KMS-11 (cell line): Measurements from ENCODE around the gene NPAS2.

Experiments
- H2AFZ ChIP-seq: fragments of 200-600 bp; sonication (generic); 2 replicates; pipeline ENCODE4 v1.6.1; 2016; ENCODE audit warnings: antibody characterized with exemption, mixed run types, low read depth
- H3K27ac ChIP-seq: fragments of 200-600 bp; sonication (generic); 2 replicates; pipeline ENCODE4 v1.6.1; 2016; ENCODE audit warnings: mild to moderate bottlenecking, mixed run types
- H3K27me3 ChIP-seq: fragments of 200-600 bp; sonication (generic); 2 replicates; pipeline ENCODE4 v1.6.1; 2017; ENCODE audit warnings: mild to moderate bottlenecking, low read depth, mixed run types, moderate library complexity; ENCODE audit not compliant: insufficient read depth
- H3K36me3 ChIP-seq: fragments of 200-600 bp; sonication (generic); 2 replicates; pipeline ENCODE4 v1.6.1; 2017; ENCODE audit warnings: mild to moderate bottlenecking, mixed run types; ENCODE audit not compliant: insufficient read depth
- H3K4me1 ChIP-seq: fragments of 200-600 bp; sonication (generic); 2 replicates; pipeline ENCODE4 v1.6.1; 2016; ENCODE audit warnings: mild to moderate bottlenecking, low read depth, mixed run types; ENCODE audit not compliant: poor library complexity, severe bottlenecking
- H3K4me2 ChIP-seq: fragments of 200-600 bp; sonication (generic); 2 replicates; pipeline ENCODE4 v1.7.0; 2016; ENCODE audit warnings: mild to moderate bottlenecking, mixed run types
- H3K4me3 ChIP-seq: fragments of 200-600 bp; sonication (generic); IDR thresholded peaks from 2 replicates; pipeline ENCODE4 v1.6.1; 2017; ENCODE audit warnings: low read depth, low read length, mixed read lengths; ENCODE audit not compliant: insufficient read depth
- H3K79me2 ChIP-seq: fragments of 200-600 bp; sonication (generic); 2 replicates; pipeline ENCODE4 v1.6.1; 2016; ENCODE audit warnings: low read depth, mixed run types; ENCODE audit not compliant: insufficient read depth
- H3K9ac ChIP-seq: fragments of 200-600 bp; sonication (generic); 2 replicates; pipeline ENCODE4 v1.6.1; 2016; ENCODE audit warnings: mild to moderate bottlenecking, mixed run types
- H4K20me1 ChIP-seq: fragments of 200-600 bp; sonication (generic); 2 replicates; pipeline ENCODE4 v1.6.1; 2016; ENCODE audit warnings: mild to moderate bottlenecking, mixed run types; ENCODE audit not compliant: insufficient read depth
- TF ChIP-seq, protein P1 (sequence below): fragments of 200-600 bp; sonication (generic); conservative IDR thresholded peaks from 2 replicates; pipeline ENCODE4 v1.6.1; 2017; ENCODE audit warnings: low read depth, mild to moderate bottlenecking, antibody characterized with exemption, low read length, moderate library complexity, mixed read lengths

NPAS2 gene

DNA sequence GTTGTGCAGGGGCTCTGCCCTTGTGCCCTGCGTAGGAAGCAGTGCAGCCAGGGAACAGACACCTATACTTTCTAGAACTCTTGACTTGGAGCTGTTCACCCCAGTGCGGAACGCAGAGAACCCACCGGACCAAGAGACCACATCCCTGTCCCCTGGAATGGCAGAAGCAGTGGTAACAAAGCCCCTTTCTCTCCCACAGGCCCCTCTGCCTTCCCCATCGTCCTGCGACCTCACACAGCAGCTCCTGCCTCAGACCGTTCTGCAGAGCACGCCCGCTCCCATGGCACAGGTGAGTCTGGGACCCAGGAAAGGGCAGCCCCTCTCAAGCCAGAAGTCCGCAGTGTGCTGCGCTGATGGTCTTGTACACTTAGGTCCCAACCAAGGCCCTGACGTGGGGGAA is 157.6 kb downstream of the NPAS2 start:
- Histone ChIP-seq H3K27me3 (no peaks in the 10 kb centered on the region), H3K27ac (no peak overlapping the region), H2AFZ (no peak overlapping the region), H4K20me1 (no peaks in the 10 kb centered on the region), H3K79me2 (no peaks in the 10 kb centered on the region), H3K9ac (no peak overlapping the region), H3K4me2 (no peak overlapping the region), H3K36me3 (no peaks in the 10 kb centered on the region), H3K4me1 (no peaks in the 10 kb centered on the region), H3K4me3 (no peak overlapping the region)
- TF ChIP-seq, protein P1, sequence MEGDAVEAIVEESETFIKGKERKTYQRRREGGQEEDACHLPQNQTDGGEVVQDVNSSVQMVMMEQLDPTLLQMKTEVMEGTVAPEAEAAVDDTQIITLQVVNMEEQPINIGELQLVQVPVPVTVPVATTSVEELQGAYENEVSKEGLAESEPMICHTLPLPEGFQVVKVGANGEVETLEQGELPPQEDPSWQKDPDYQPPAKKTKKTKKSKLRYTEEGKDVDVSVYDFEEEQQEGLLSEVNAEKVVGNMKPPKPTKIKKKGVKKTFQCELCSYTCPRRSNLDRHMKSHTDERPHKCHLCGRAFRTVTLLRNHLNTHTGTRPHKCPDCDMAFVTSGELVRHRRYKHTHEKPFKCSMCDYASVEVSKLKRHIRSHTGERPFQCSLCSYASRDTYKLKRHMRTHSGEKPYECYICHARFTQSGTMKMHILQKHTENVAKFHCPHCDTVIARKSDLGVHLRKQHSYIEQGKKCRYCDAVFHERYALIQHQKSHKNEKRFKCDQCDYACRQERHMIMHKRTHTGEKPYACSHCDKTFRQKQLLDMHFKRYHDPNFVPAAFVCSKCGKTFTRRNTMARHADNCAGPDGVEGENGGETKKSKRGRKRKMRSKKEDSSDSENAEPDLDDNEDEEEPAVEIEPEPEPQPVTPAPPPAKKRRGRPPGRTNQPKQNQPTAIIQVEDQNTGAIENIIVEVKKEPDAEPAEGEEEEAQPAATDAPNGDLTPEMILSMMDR: no peak

DNA sequence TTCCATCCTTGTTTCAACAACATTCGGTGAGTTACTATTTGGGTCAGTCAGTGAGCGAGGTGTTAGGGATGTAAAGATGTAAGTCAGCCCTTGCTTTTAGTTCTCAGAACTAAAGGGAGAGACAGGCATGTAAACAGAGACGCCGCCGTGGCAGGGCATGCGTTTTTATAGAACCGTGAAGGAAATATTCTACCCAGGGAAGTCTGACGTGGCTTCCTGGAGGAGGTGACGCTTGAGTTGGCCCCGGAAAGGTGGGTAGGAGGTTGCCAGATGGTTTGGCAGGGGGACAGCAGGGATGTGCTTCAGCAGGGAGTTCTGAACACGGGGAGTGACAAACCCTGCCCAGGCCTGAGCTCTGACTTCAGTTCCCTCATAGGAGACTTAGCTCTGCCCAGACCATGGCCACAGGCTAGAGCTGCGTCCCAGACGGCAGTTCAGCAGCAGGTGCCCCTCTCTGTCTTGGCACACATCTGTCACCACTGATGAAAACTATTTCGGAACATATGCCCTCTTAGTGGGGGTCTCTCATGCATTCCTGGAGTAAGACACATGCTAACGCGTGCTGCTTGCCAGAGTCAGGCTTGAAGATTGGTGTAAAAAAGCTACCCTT is 158.7 kb downstream of the NPAS2 start:
- no peaks in the 10 kb centered on the region for H3K27me3 ChIP-seq
- no peak overlapping the region for H3K4me3 ChIP-seq
- no peaks in the 10 kb centered on the region for H3K4me1 ChIP-seq
- no peak overlapping the region for H3K4me2 ChIP-seq
- no peak overlapping the region for H2AFZ ChIP-seq
- H3K36me3 ChIP-seq: no peaks in the 10 kb centered on the region
- no peak overlapping the region for H3K9ac ChIP-seq
- TF ChIP-seq, protein P1: no peak
- no peaks in the 10 kb centered on the region for H3K79me2 ChIP-seq
- no peak overlapping the region for H3K27ac ChIP-seq
- H4K20me1 ChIP-seq: no peaks in the 10 kb centered on the region

DNA sequence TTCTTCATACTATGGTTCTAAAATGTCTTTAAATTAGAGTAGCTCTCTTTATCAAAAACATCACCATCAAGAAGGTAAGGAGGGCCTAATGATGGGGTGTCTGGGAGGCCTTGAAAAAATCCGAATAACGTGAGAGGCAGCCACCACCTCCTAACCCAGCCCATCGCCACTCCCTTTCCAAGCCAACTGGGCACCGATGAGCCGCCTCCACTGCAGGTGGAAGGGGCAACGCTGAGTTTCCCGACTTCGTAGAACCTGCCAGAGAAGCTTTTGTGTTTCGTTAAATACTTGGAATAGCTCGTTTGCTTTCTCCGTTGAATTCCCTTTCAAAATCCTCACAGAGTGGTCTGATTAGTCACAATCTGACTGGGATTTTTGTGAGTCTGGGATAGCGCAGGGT is 160.1 kb downstream of the NPAS2 start:
- H3K4me3 ChIP-seq: no peak overlapping the region
- no peak overlapping the region for H2AFZ ChIP-seq
- no peaks in the 10 kb centered on the region for H3K27me3 ChIP-seq
- no peaks in the 10 kb centered on the region for H3K36me3 ChIP-seq
- H3K9ac ChIP-seq: no peak overlapping the region
- TF ChIP-seq, protein P1: no peak
- no peak overlapping the region for H3K4me2 ChIP-seq
- H3K4me1 ChIP-seq: no peaks in the 10 kb centered on the region
- no peak overlapping the region for H3K27ac ChIP-seq
- H4K20me1 ChIP-seq: no peaks in the 10 kb centered on the region
- no peaks in the 10 kb centered on the region for H3K79me2 ChIP-seq

DNA sequence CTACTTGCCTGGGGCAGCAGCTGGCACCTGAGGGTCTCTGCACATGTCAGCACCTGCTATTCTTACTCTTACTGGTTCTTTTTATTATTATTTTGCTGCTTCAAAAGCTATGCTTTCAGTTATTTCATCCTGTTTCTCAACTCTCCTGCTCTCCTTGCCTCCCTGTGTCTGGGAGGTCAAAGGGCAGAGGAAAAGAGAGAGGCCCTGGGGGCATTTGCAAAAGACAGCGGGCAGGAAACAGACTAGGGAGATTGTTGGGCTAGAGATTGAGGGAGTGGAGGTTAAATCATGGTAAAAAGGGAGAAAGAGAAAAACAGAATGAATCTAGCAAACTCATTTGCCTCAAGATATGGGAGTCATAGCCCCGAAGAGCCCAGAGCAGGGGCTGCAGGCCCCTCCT is 161.1 kb downstream of the NPAS2 start:
- Histone ChIP-seq H3K9ac (no peak overlapping the region), H3K4me2 (no peak overlapping the region), H3K27me3 (no peaks in the 10 kb centered on the region), H3K36me3 (no peaks in the 10 kb centered on the region), H3K4me1 (no peaks in the 10 kb centered on the region), H4K20me1 (no peaks in the 10 kb centered on the region), H3K4me3 (no peak overlapping the region), H3K27ac (no peak overlapping the region), H2AFZ (no peak overlapping the region), H3K79me2 (no peaks in the 10 kb centered on the region)
- TF ChIP-seq, protein P1: no peak
